T-helper 22 cell (primary cell): ENCODE results near the gene NADSYN1.

Source experiments
- DNase-seq: peaks from one replicate; pipeline ENCODE4 v3.0.0-alpha.2; 2020; ENCODE audit warnings: low read depth

NADSYN1 gene

GRCh38 chr11:71548716-71549151 lies 95.7 kb downstream of the NADSYN1 start:
- no peak for DNase-seq
